ENCODE data around the gene RAB8B.

RAB8B gene

GRCh38 chr15:63277893-63278456, 88.6 kb downstream of the RAB8B start:
- no peak for TF ChIP-seq SIN3A (IDR thresholded peaks at IDR 0.05; ENCODE audit: borderline replicate concordance, insufficient read depth, low read length)

GRCh38 chr15:63283126-63283525, 93.7 kb downstream of the RAB8B start:
- no peak for TF ChIP-seq SIN3A (IDR thresholded peaks at IDR 0.05; ENCODE audit: borderline replicate concordance, insufficient read depth, low read length)
- TF ChIP-seq TAF1 (IDR thresholded peaks at IDR 0.05; ENCODE audit: borderline replicate concordance, insufficient read depth, low read length) = no peak
- no peak for TF ChIP-seq FOXP2 (optimal IDR thresholded peaks at IDR 0.05; ENCODE audit: borderline replicate concordance, extremely low read depth, extremely low read length, insufficient read depth)
- no peak for TF ChIP-seq POLR2AphosphoS5 (IDR thresholded peaks at IDR 0.05; ENCODE audit: low read depth, low read length)
- no peak for TF ChIP-seq REST (IDR thresholded peaks at IDR 0.05; ENCODE audit: insufficient read depth in 1 of 2, low read depth in 2 of 2, low read length in 2 of 2)

- no peak for TF ChIP-seq SIN3A (IDR thresholded peaks at IDR 0.05; ENCODE audit: borderline replicate concordance, insufficient read depth, low read length)
- no peak for TF ChIP-seq TAF1 (IDR thresholded peaks at IDR 0.05; ENCODE audit: borderline replicate concordance, insufficient read depth, low read length)
- no peak for TF ChIP-seq POLR2AphosphoS5 (IDR thresholded peaks at IDR 0.05; ENCODE audit: low read depth, low read length)
- no peak for TF ChIP-seq REST (IDR thresholded peaks at IDR 0.05; ENCODE audit: insufficient read depth in 1 of 2, low read depth in 2 of 2, low read length in 2 of 2)
- TF ChIP-seq FOXP2 (optimal IDR thresholded peaks at IDR 0.05; ENCODE audit: borderline replicate concordance, extremely low read depth, extremely low read length, insufficient read depth) = no peak
Observed at GRCh38 chr15:63284335-63284734, 94.9 kb downstream of the RAB8B start.

- no peak for TF ChIP-seq POLR2AphosphoS5 (IDR thresholded peaks at IDR 0.05; ENCODE audit: low read depth, low read length)
- no peak for TF ChIP-seq TAF1 (IDR thresholded peaks at IDR 0.05; ENCODE audit: borderline replicate concordance, insufficient read depth, low read length)
- no peak for TF ChIP-seq SIN3A (IDR thresholded peaks at IDR 0.05; ENCODE audit: borderline replicate concordance, insufficient read depth, low read length)
- TF ChIP-seq REST (IDR thresholded peaks at IDR 0.05; ENCODE audit: insufficient read depth in 1 of 2, low read depth in 2 of 2, low read length in 2 of 2) = no peak
- TF ChIP-seq FOXP2 (optimal IDR thresholded peaks at IDR 0.05; ENCODE audit: borderline replicate concordance, extremely low read depth, extremely low read length, insufficient read depth) = no peak
Observed at GRCh38 chr15:63287109-63287508, 97.7 kb downstream of the RAB8B start.

GRCh38 chr15:63288342-63288741, 98.9 kb downstream of the RAB8B start:
- no peak for TF ChIP-seq REST (IDR thresholded peaks at IDR 0.05; ENCODE audit: insufficient read depth in 1 of 2, low read depth in 2 of 2, low read length in 2 of 2)
- no peak for TF ChIP-seq POLR2AphosphoS5 (IDR thresholded peaks at IDR 0.05; ENCODE audit: low read depth, low read length)
- TF ChIP-seq SIN3A (IDR thresholded peaks at IDR 0.05; ENCODE audit: borderline replicate concordance, insufficient read depth, low read length) = no peak
- no peak for TF ChIP-seq TAF1 (IDR thresholded peaks at IDR 0.05; ENCODE audit: borderline replicate concordance, insufficient read depth, low read length)
- no peak for TF ChIP-seq FOXP2 (optimal IDR thresholded peaks at IDR 0.05; ENCODE audit: borderline replicate concordance, extremely low read depth, extremely low read length, insufficient read depth)
